NT2/D1 (cell line): Measurements from ENCODE around the gene UBAC1.
"Not testable (repeated sequence)": the region's sequence is repeated elsewhere in the genome, so short reads cannot be mapped to it uniquely, and the experiment has no call there.

Experiments
- DNase-seq: peaks from one replicate; pipeline ENCODE4 v3.0.0-alpha.2; 2011; ENCODE audit warnings: low read depth, low spot score
- H3K27me3 ChIP-seq: 2 replicates; pipeline ENCODE4 v1.6.0; 2011; ENCODE audit warnings: mild to moderate bottlenecking; ENCODE audit not compliant: insufficient read length, insufficient read depth
- H3K36me3 ChIP-seq: 2 replicates; pipeline ENCODE4 v1.6.1; 2011; ENCODE audit warnings: mild to moderate bottlenecking, low read length, mixed read lengths; ENCODE audit not compliant: insufficient read depth, insufficient read length
- H3K4me1 ChIP-seq: 2 replicates; pipeline ENCODE4 v1.5.1; 2011; ENCODE audit not compliant: insufficient read depth, insufficient read length
- H3K4me3 ChIP-seq: 2 replicates; pipeline ENCODE4 v1.5.1; 2011; ENCODE audit warnings: low read depth; ENCODE audit not compliant: insufficient read length
- H3K9ac ChIP-seq: 2 replicates; pipeline ENCODE4 v1.6.0; 2011; ENCODE audit warnings: low read depth; ENCODE audit not compliant: insufficient read length
- H3K9me3 ChIP-seq: 2 replicates; pipeline ENCODE4 v1.5.1; 2011; ENCODE audit warnings: mild to moderate bottlenecking, low read length; ENCODE audit not compliant: insufficient read depth
- SUZ12 ChIP-seq: IDR thresholded peaks from 2 replicates; pipeline ENCODE4 v1.6.1; 2011; ENCODE audit not compliant: insufficient read length, insufficient read depth; ENCODE audit errors: extremely low read depth
- YY1 ChIP-seq: IDR thresholded peaks from 2 replicates; pipeline ENCODE4 v1.6.1; 2011; ENCODE audit not compliant: insufficient read length, insufficient read depth
- ZNF274 ChIP-seq: IDR thresholded peaks from 2 replicates; pipeline ENCODE4 v1.6.1; 2011; ENCODE audit warnings: mild to moderate bottlenecking, low read depth, low read length

Gene UBAC1

GRCh38 chr9:135921749-135922310, 39.3 kb downstream of the UBAC1 start:
- H3K4me1 ChIP-seq: peaks cover 2% of the 10 kb centered on the region
- DNase-seq: no peak
- peaks cover 16% of the 10 kb centered on the region for H3K36me3 ChIP-seq
- H3K4me3 ChIP-seq: no peak overlapping the region
- H3K9me3 ChIP-seq: peaks cover 14% of the 10 kb centered on the region; the same call in 1 of the 2 replicates
- no peak overlapping the region for H3K9ac ChIP-seq
- TF ChIP-seq ZNF274 (no peak), SUZ12 (no peak), YY1 (no peak)
- no peaks in the 10 kb centered on the region for H3K27me3 ChIP-seq

GRCh38 chr9:135920973-135921585, 40.1 kb downstream of the UBAC1 start:
- H3K9ac ChIP-seq: no peak overlapping the region
- H3K9me3 ChIP-seq: peaks cover 21% of the 10 kb centered on the region
- TF ChIP-seq ZNF274 (no peak), YY1 (no peak), SUZ12 (no peak)
- H3K4me3 ChIP-seq: no peak overlapping the region
- peaks cover 2% of the 10 kb centered on the region for H3K4me1 ChIP-seq
- H3K36me3 ChIP-seq: peaks cover 24% of the 10 kb centered on the region
- DNase-seq: no peak
- H3K27me3 ChIP-seq: no peaks in the 10 kb centered on the region

- no peak overlapping the region for H3K4me3 ChIP-seq
- TF ChIP-seq SUZ12: no peak
- TF ChIP-seq YY1: no peak
- TF ChIP-seq ZNF274: no peak
- H3K9ac ChIP-seq: peak overlapping the region; percentile 12
- no peaks in the 10 kb centered on the region for H3K27me3 ChIP-seq
- H3K4me1 ChIP-seq: peaks cover 2% of the 10 kb centered on the region
- H3K36me3 ChIP-seq: peaks cover 27% of the 10 kb centered on the region
- peaks cover 28% of the 10 kb centered on the region for H3K9me3 ChIP-seq
- DNase-seq: no peak
Observed at GRCh38 chr9:135920256-135920930, 40.8 kb downstream of the UBAC1 start.

- Histone ChIP-seq H3K27me3 (no peaks in the 10 kb centered on the region), H3K36me3 (peaks cover 33% of the 10 kb centered on the region), H3K9me3 (peaks cover 37% of the 10 kb centered on the region), H3K9ac (no peak overlapping the region), H3K4me1 (peaks cover 2% of the 10 kb centered on the region), H3K4me3 (no peak overlapping the region)
- DNase-seq: no peak
- TF ChIP-seq YY1 (no peak), SUZ12 (no peak), ZNF274 (no peak)
Observed at GRCh38 chr9:135919318-135919890, 41.8 kb downstream of the UBAC1 start.

GRCh38 chr9:135916227-135916626, 44.9 kb downstream of the UBAC1 start:
- Histone ChIP-seq H3K36me3 (peaks cover 56% of the 10 kb centered on the region), H3K9me3 (peaks cover 51% of the 10 kb centered on the region)
- not testable (repeated sequence) for H3K4me3 ChIP-seq, H3K27me3 ChIP-seq, H3K9ac ChIP-seq, H3K4me1 ChIP-seq, DNase-seq

GRCh38 chr9:135914921-135915320, 46.3 kb downstream of the UBAC1 start:
- no peak for DNase-seq
- peaks cover 69% of the 10 kb centered on the region for H3K36me3 ChIP-seq
- H3K4me3 ChIP-seq: no peak overlapping the region

GRCh38 chr9:135911233-135911632, 49.9 kb downstream of the UBAC1 start:
- H3K27me3 ChIP-seq, DNase-seq, H3K4me3 ChIP-seq, H3K4me1 ChIP-seq, H3K9ac ChIP-seq: not testable (repeated sequence)
- Histone ChIP-seq H3K9me3 (peaks cover 32% of the 10 kb centered on the region), H3K36me3 (peaks cover 72% of the 10 kb centered on the region)

More at GRCh38 chr9:135914921-135915320, 46.3 kb downstream of the UBAC1 start:
- H3K9me3 ChIP-seq: peaks cover 51% of the 10 kb centered on the region
- no peak overlapping the region for H3K9ac ChIP-seq
- H3K4me1 ChIP-seq: no peaks in the 10 kb centered on the region
- TF ChIP-seq YY1: no peak
- TF ChIP-seq SUZ12: no peak
- TF ChIP-seq ZNF274: no peak
- no peaks in the 10 kb centered on the region for H3K27me3 ChIP-seq

- Histone ChIP-seq H3K36me3 (peaks cover 67% of the 10 kb centered on the region), H3K27me3 (no peaks in the 10 kb centered on the region), H3K4me1 (peaks cover 5% of the 10 kb centered on the region), H3K9me3 (peaks cover 27% of the 10 kb centered on the region), H3K9ac (no peak overlapping the region), H3K4me3 (no peak overlapping the region)
- no peak for TF ChIP-seq YY1
- no peak for TF ChIP-seq ZNF274
- no peak for TF ChIP-seq SUZ12
- DNase-seq: no peak
Observed at GRCh38 chr9:135910757-135911156, 50.4 kb downstream of the UBAC1 start.
